HepG2 (cell line): ENCODE data around the gene RPS6KA2. TPM values are rescaled to one million over a fixed set of nuclear protein-coding genes. Genes with fewer than 3 reads are reported as not detected.

ENCODE experiments used
- CHD4 ChIP-seq: fragments of 200-600 bp; sonication (generic); IDR thresholded peaks from 2 replicates; pipeline ENCODE4 v1.7.0; 2017; ENCODE audit warnings: mild to moderate bottlenecking, low read length, borderline replicate concordance
- HOXA7 ChIP-seq: sonication (generic); formaldehyde crosslinking; IDR thresholded peaks from 2 replicates; pipeline ENCODE4 v1.8.1; 2022; ENCODE audit warnings: mild to moderate bottlenecking, missing genetic modification reagents, moderate library complexity
- POLR2AphosphoS2 ChIP-seq: IDR thresholded peaks from 2 replicates; pipeline ENCODE4 v1.6.1; 2011; ENCODE audit warnings: low read depth, low read length, improper control_type of control experiment
- SALL1 ChIP-seq: sonication (generic); formaldehyde crosslinking; IDR thresholded peaks from 2 replicates; pipeline ENCODE4 v1.8.0; 2022; ENCODE audit warnings: mild to moderate bottlenecking, missing genetic modification reagents
- SPEN ChIP-seq: sonication (generic); formaldehyde crosslinking; IDR thresholded peaks from 2 replicates; pipeline ENCODE4 v1.5.1; 2020; ENCODE audit warnings: low read depth, mild to moderate bottlenecking, missing genetic modification reagents
- ZNF33A ChIP-seq: sonication (generic); formaldehyde crosslinking; IDR thresholded peaks from 2 replicates; pipeline ENCODE4 v1.5.1; 2020; ENCODE audit warnings: missing genetic modification reagents, mild to moderate bottlenecking, moderate library complexity, borderline replicate concordance
- ZSCAN25 ChIP-seq: sonication (generic); formaldehyde crosslinking; IDR thresholded peaks from 2 replicates; pipeline ENCODE4 v1.8.0; 2022; ENCODE audit warnings: mild to moderate bottlenecking, missing genetic modification reagents
- ZSCAN31 ChIP-seq: sonication (generic); formaldehyde crosslinking; IDR thresholded peaks from 2 replicates; pipeline ENCODE4 v1.5.0; 2020; ENCODE audit warnings: low read depth, mild to moderate bottlenecking, missing genetic modification reagents
- polyA plus RNA-seq, 8 experiments: library from polyadenylated mRNA; depleted of rRNA in 3 of 8; stranded (reverse) in 7 of 8; unstranded in 1 of 8; fragments of >200 nt; fragmentation: Illumina TruSeq in 4 of 8; extraction: Trizol in 4 of 8; gene quantifications; 2 replicates each; pipeline versions ENCODE4 v1.2.1 to v1.2.3, GENCODE V29; 2011 to 2016; ENCODE audit warnings: low read depth in 4 of 8, missing spikeins in 1 of 8, mixed read lengths in 1 of 8; ENCODE audit not compliant: insufficient read depth in 1 of 8
- total RNA-seq, 5 experiments: library from RNA; depleted of rRNA; stranded (reverse); fragments of >200 nt; fragmentation: Illumina TruSeq; extraction: Trizol; gene quantifications; 2 replicates each; pipeline ENCODE4 v1.2.3, GENCODE V29; 2016; ENCODE audit warnings: low read depth in 1 of 5
- TF ChIP-seq, protein P1 (sequence below): sonication (generic); formaldehyde crosslinking; IDR thresholded peaks from 2 replicates; pipeline ENCODE4 v1.4.0; 2020; ENCODE audit warnings: mild to moderate bottlenecking, missing genetic modification reagents
- TF ChIP-seq, protein P2 (sequence below): IDR thresholded peaks from 2 replicates; pipeline ENCODE4 v1.6.1; 2016; ENCODE audit warnings: missing genetic modification reagents, missing compliant biosample characterization
- TF ChIP-seq, protein P3 (sequence below): sonication (generic); formaldehyde crosslinking; IDR thresholded peaks from 2 replicates; pipeline ENCODE4 v1.4.0; 2020; ENCODE audit warnings: missing genetic modification reagents, borderline replicate concordance
- TF ChIP-seq, protein P4 (sequence below): sonication (generic); formaldehyde crosslinking; IDR thresholded peaks from 2 replicates; pipeline ENCODE4 v1.8.1; 2023; ENCODE audit warnings: mild to moderate bottlenecking, missing genetic modification reagents, borderline replicate concordance

RPS6KA2 gene
- total and polyA plus RNA-seq, 2 of the 13 experiments (the other 11 are each of a cell fraction or from before 2014, with no cell fraction given): 0.22 to 0.38 TPM

DNA sequence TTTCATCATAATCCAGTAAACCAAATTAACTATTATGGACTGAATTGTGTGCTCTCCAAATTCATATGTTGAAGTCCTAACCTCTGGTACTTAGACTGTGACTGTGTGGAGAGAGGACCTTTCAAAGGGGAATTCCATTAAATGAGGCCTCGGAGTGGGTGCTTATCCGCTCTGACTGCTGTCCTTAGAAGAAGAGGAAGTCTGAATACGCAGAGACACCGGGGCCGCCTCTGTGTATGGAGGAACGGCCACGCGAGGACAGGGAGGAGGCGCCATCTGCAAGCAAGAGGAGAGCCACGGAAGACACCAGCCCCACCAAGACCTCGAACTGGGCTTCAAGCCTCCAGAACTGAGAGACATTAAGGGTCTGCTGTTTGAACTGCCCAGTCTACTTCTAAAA is 35.6 kb upstream of the RPS6KA2 start (continued):
- TF ChIP-seq, protein P1, sequence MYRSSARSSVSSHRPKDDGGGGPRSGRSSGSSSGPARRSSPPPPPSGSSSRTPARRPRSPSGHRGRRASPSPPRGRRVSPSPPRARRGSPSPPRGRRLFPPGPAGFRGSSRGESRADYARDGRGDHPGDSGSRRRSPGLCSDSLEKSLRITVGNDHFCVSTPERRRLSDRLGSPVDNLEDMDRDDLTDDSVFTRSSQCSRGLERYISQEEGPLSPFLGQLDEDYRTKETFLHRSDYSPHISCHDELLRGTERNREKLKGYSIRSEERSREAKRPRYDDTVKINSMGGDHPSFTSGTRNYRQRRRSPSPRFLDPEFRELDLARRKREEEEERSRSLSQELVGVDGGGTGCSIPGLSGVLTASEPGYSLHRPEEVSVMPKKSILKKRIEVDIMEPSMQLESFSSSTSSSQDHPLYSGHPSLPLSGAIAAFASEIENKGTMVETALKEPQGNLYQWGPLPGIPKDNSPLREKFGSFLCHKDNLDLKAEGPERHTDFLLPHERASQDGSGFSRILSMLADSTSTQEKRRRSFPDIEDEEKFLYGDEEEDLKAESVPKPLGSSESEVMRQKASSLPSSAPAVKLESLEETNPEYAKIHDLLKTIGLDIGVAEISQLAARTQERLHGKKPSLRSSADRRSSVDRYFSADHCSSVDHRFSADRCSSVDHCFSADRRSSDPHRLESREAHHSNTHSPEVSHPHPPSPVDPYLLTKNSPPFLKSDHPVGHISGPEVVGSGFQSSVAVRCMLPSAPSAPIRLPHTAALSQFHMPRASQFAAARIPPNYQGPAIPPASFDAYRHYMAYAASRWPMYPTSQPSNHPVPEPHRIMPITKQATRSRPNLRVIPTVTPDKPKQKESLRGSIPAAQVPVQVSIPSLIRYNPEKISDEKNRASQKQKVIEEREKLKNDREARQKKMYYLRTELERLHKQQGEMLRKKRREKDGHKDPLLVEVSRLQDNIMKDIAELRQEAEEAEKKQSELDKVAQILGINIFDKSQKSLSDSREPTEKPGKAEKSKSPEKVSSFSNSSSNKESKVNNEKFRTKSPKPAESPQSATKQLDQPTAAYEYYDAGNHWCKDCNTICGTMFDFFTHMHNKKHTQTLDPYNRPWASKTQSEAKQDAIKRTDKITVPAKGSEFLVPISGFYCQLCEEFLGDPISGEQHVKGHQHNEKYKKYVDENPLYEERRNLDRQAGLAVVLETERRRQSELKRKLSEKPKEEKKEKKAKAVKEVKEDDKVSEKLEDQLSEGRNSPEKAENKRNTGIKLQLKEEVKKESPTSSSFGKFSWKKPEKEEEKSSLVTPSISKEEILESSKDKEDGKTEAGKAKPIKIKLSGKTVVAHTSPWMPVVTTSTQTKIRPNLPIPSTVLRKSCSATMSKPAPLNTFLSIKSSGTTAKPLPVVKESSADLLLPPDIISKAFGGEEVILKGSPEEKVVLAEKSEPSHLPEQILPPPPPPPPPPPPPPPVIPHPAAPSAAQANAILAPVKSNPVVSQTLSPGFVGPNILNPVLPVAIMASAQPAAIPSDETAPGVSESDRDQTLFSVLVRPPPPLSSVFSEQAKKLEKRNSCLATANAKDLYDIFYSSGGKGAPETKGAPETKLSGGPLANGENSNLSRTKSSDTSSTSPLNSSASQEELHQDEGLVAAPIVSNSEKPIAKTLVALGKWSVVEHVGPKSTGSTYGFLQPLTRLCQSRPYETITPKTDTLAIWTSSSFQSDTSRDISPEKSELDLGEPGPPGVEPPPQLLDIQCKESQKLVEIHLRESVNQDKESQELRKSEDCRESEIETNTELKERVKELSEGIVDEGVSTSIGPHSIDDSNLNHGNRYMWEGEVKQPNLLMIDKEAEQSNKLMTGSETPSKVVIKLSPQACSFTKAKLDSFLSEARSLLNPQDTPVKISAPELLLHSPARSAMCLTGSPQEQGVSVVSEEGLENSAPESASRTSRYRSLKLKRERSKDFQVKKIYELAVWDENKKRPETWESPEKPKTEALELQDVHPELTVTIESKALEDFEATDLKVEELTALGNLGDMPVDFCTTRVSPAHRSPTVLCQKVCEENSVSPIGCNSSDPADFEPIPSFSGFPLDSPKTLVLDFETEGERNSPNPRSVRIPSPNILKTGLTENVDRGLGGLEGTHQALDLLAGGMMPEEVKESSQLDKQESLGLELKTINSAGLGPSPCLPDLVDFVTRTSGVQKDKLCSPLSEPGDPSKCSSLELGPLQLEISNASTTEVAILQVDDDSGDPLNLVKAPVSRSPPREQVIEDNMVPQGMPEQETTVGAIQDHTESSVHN (CRISPR knock-in tag): no peak
- no peak for TF ChIP-seq ZSCAN25
- TF ChIP-seq CHD4: no peak
- no peak for TF ChIP-seq ZSCAN31 (CRISPR knock-in tag)
- TF ChIP-seq ZNF33A: no peak
- TF ChIP-seq POLR2AphosphoS2: no peak
- TF ChIP-seq SALL1 (CRISPR knock-in tag): no peak
- TF ChIP-seq, protein P2, sequence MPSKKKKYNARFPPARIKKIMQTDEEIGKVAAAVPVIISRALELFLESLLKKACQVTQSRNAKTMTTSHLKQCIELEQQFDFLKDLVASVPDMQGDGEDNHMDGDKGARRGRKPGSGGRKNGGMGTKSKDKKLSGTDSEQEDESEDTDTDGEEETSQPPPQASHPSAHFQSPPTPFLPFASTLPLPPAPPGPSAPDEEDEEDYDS: no peak
- no peak for TF ChIP-seq HOXA7 (CRISPR knock-in tag)
- TF ChIP-seq, protein P3, sequence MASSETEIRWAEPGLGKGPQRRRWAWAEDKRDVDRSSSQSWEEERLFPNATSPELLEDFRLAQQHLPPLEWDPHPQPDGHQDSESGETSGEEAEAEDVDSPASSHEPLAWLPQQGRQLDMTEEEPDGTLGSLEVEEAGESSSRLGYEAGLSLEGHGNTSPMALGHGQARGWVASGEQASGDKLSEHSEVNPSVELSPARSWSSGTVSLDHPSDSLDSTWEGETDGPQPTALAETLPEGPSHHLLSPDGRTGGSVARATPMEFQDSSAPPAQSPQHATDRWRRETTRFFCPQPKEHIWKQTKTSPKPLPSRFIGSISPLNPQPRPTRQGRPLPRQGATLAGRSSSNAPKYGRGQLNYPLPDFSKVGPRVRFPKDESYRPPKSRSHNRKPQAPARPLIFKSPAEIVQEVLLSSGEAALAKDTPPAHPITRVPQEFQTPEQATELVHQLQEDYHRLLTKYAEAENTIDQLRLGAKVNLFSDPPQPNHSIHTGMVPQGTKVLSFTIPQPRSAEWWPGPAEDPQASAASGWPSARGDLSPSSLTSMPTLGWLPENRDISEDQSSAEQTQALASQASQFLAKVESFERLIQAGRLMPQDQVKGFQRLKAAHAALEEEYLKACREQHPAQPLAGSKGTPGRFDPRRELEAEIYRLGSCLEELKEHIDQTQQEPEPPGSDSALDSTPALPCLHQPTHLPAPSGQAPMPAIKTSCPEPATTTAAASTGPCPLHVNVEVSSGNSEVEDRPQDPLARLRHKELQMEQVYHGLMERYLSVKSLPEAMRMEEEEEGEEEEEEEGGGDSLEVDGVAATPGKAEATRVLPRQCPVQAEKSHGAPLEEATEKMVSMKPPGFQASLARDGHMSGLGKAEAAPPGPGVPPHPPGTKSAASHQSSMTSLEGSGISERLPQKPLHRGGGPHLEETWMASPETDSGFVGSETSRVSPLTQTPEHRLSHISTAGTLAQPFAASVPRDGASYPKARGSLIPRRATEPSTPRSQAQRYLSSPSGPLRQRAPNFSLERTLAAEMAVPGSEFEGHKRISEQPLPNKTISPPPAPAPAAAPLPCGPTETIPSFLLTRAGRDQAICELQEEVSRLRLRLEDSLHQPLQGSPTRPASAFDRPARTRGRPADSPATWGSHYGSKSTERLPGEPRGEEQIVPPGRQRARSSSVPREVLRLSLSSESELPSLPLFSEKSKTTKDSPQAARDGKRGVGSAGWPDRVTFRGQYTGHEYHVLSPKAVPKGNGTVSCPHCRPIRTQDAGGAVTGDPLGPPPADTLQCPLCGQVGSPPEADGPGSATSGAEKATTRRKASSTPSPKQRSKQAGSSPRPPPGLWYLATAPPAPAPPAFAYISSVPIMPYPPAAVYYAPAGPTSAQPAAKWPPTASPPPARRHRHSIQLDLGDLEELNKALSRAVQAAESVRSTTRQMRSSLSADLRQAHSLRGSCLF: no peak
- TF ChIP-seq, protein P4, sequence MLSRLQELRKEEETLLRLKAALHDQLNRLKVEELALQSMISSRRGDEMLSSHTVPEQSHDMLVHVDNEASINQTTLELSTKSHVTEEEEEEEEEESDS (CRISPR knock-in tag): no peak
- TF ChIP-seq SPEN (CRISPR knock-in tag): no peak
